ENCODE data around the gene ARID2. TPM values are rescaled to one million over a fixed set of nuclear protein-coding genes. Genes with fewer than 3 reads are reported as not detected.

Gene ARID2
- total and polyA plus RNA-seq, 2 experiments from 2014 or later = 26.5 to 54.9 TPM

GRCh38 chr12:45726603-45727300 lies 2.8 kb upstream of the ARID2 start (continued):
- TF ChIP-seq CTCF (conservative IDR thresholded peaks at IDR 0.05; ENCODE audit: low read depth in 2 of 2) = no peak
- no peak for TF ChIP-seq REST (IDR thresholded peaks at IDR 0.05; ENCODE audit: unreplicated experiment)
- TF ChIP-seq ETS1 (IDR thresholded peaks at IDR 0.05) = no peak
- no peak for TF ChIP-seq EZH2phosphoT487 (IDR thresholded peaks at IDR 0.05; ENCODE audit: unreplicated experiment)
- TF ChIP-seq ZNF114 (CRISPR knock-in tag; IDR thresholded peaks at IDR 0.05) = no peak
- no peak for TF ChIP-seq EZH2 (IDR thresholded peaks at IDR 0.05; ENCODE audit: low read depth, unreplicated experiment)
- TF ChIP-seq ZNF331 (CRISPR knock-in tag; IDR thresholded peaks at IDR 0.05; ENCODE audit: low read depth) = no peak
- no peak for TF ChIP-seq POLR2AphosphoS5 (IDR thresholded peaks at IDR 0.05; ENCODE audit: low read depth)
- no peak for TF ChIP-seq NANOG (IDR thresholded peaks at IDR 0.05; ENCODE audit: borderline replicate concordance)
- TF ChIP-seq STAT1 (IDR thresholded peaks at IDR 0.05; ENCODE audit: unreplicated experiment) = no peak

- no peaks in the 10 kb centered on the region for H3F3A ChIP-seq (replicated peaks; ENCODE audit: low read depth)
- peaks cover 48% of the 10 kb centered on the region for H3K79me2 ChIP-seq (replicated peaks; ENCODE audit: insufficient read depth)
- peaks cover 10% of the 10 kb centered on the region for H3K27me3 Mint-ChIP-seq (ENCODE audit: insufficient read depth, low read depth, poor library complexity)
- peaks cover 9% of the 10 kb centered on the region for H3K36me3 Mint-ChIP-seq (ENCODE audit: low read depth)
- H3K4me1 Mint-ChIP-seq = peaks cover 15% of the 10 kb centered on the region
- ATAC-seq (peak; percentile 75), DNase-seq (ENCODE audit: low spot score) (peak; percentile 97)
- no peaks in the 10 kb centered on the region for H3K9me3 Mint-ChIP-seq
- H3K4me2 ChIP-seq = peak overlapping the region; percentile 72
- H2AFZ ChIP-seq = peak overlapping the region; percentile 77; the same call in 1 of the 2 replicates
- peak overlapping the region; percentile 94 for H3K27ac ChIP-seq (ENCODE audit: low read depth)
- no peaks in the 10 kb centered on the region for H3K36me3 ChIP-seq (ENCODE audit: insufficient read depth)
- no peaks in the 10 kb centered on the region for H3K9me2 ChIP-seq (ENCODE audit: insufficient read depth)
- peaks cover 21% of the 10 kb centered on the region for H3K4me1 ChIP-seq (ENCODE audit: insufficient read depth)
- H3K27me3 ChIP-seq (ENCODE audit: insufficient read depth) = no peaks in the 10 kb centered on the region
- peak overlapping the region; percentile 99 for H3K27ac Mint-ChIP-seq
- H3K4me3 ChIP-seq = peak overlapping the region; percentile 74
- peak overlapping the region; percentile 83 for H3K4me3 Mint-ChIP-seq
- no peaks in the 10 kb centered on the region for H4K20me1 ChIP-seq (replicated peaks; ENCODE audit: insufficient read depth)
- TF ChIP-seq EZH2 (IDR thresholded peaks at IDR 0.05; ENCODE audit: low read depth, unreplicated experiment) (no peak), JUNB (IDR thresholded peaks at IDR 0.05; ENCODE audit: unreplicated experiment) (peak; percentile 99), STAT1 (IDR thresholded peaks at IDR 0.05; ENCODE audit: unreplicated experiment) (no peak), CREB1 (CRISPR knock-in tag; IDR thresholded peaks at IDR 0.05; ENCODE audit: low read depth) (peak; percentile 82), ZNF114 (CRISPR knock-in tag; IDR thresholded peaks at IDR 0.05) (no peak), CTCF (conservative IDR thresholded peaks at IDR 0.05; ENCODE audit: low read depth in 2 of 2) (no peak), ETS1 (IDR thresholded peaks at IDR 0.05) (peak; percentile 33; the same call in 1 of the 2 replicates), ZNF331 (CRISPR knock-in tag; IDR thresholded peaks at IDR 0.05; ENCODE audit: low read depth) (no peak), NANOG (IDR thresholded peaks at IDR 0.05; ENCODE audit: borderline replicate concordance) (no peak), POLR2AphosphoS5 (IDR thresholded peaks at IDR 0.05; ENCODE audit: low read depth) (peak; percentile 76)
Measured at GRCh38 chr12:45727301-45727979, 2.1 kb upstream of the ARID2 start.
